Karpas-422 (cell line): Measurements from ENCODE around the gene SLC2A5. TPM values are rescaled to one million over a fixed set of nuclear protein-coding genes. Genes with fewer than 3 reads are reported as not detected.
"Not testable (repeated sequence)": the region's sequence is repeated elsewhere in the genome, so short reads cannot be mapped to it uniquely, and the experiment has no call there.

Source experiments
- DNase-seq: peaks from one replicate; pipeline ENCODE4 v3.0.0-alpha.2; 2015
- H2AFZ ChIP-seq: fragments of 200-600 bp; sonication (generic); 2 replicates; pipeline ENCODE4 v1.6.1; 2014; ENCODE audit warnings: antibody characterized with exemption, low read length, mixed read lengths
- H3K27ac ChIP-seq: fragments of 200-600 bp; sonication (generic); 2 replicates; pipeline ENCODE4 v1.5.1; 2014; ENCODE audit warnings: mild to moderate bottlenecking, low read length, moderate library complexity
- H3K27me3 ChIP-seq: fragments of 200-600 bp; sonication (generic); 2 replicates; pipeline ENCODE4 v1.6.1; 2014; ENCODE audit warnings: low read length, mixed read lengths
- H3K36me3 ChIP-seq: fragments of 200-600 bp; sonication (generic); 2 replicates; pipeline ENCODE4 v1.6.1; 2014; ENCODE audit warnings: low read length, mixed read lengths; ENCODE audit not compliant: insufficient read depth
- H3K4me1 ChIP-seq: fragments of 200-600 bp; sonication (generic); 2 replicates; pipeline ENCODE4 v1.6.1; 2014; ENCODE audit warnings: mild to moderate bottlenecking, low read length, mixed read lengths
- H3K4me2 ChIP-seq: fragments of 200-600 bp; sonication (generic); 2 replicates; pipeline ENCODE4 v1.6.1; 2014; ENCODE audit warnings: low read length, low read depth, mild to moderate bottlenecking; ENCODE audit not compliant: poor library complexity, severe bottlenecking
- H3K4me3 ChIP-seq: fragments of 200-600 bp; sonication (generic); 2 replicates; pipeline ENCODE4 v1.5.1; 2014; ENCODE audit warnings: mild to moderate bottlenecking, antibody characterized with exemption, low read length, mixed read lengths
- H3K79me2 ChIP-seq: fragments of 200-600 bp; sonication (generic); 2 replicates; pipeline ENCODE4 v1.6.1; 2014; ENCODE audit warnings: mild to moderate bottlenecking, low read length, mixed read lengths
- H3K9ac ChIP-seq: fragments of 200-600 bp; sonication (generic); 2 replicates; pipeline ENCODE4 v1.6.0; 2014; ENCODE audit warnings: low read length
- H3K9me2 ChIP-seq: fragments of 200-600 bp; sonication (generic), shearing (Covaris generic); replicated peaks from 2 replicates; pipeline ENCODE4 v1.6.0; 2014; ENCODE audit warnings: mild to moderate bottlenecking, low read length, moderate library complexity; ENCODE audit not compliant: insufficient read depth
- H3K9me3 ChIP-seq: fragments of 300-700, 200-600 bp; sonication (generic); 2 replicates; pipeline ENCODE4 v1.6.1; 2014; ENCODE audit warnings: low read length, mixed read lengths
- H4K20me1 ChIP-seq: fragments of 200-600 bp; sonication (generic); 2 replicates; pipeline ENCODE4 v1.6.1; 2014; ENCODE audit warnings: mild to moderate bottlenecking, antibody characterized with exemption, low read length, low read depth; ENCODE audit not compliant: insufficient read depth
- total RNA-seq: library from RNA; depleted of rRNA; stranded (reverse); fragments of >200 nt; shearing (Covaris generic); gene quantifications from 2 replicates; pipeline ENCODE4 v1.2.3, GENCODE V29; 2014; ENCODE audit warnings: low replicate concordance

SLC2A5 gene
- total RNA-seq, 1 experiment from 2014 or later = 0.22 TPM

GRCh38 chr1:9006956-9007615 lies 62.3 kb downstream of the SLC2A5 start:
- Histone ChIP-seq H3K9ac (no peak overlapping the region), H3K4me1 (peaks cover 21% of the 10 kb centered on the region)

DNA sequence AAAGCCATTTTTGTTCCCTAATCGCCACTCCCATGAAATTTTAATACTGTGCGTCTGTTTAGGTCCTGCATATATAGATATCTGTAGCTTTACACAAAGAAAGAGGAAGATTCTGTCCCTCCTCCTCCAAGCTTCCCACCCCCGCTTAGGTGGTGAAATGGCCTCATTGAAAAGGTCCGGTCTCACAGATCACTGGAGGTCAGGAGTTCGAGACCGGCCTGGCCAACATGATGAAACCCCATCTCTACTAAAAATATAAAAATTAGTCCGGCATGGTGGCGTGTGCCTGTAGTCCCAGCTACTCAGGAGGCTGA lies 64.1 kb downstream of the SLC2A5 start:
- no peak overlapping the region for H3K4me2 ChIP-seq

More at GRCh38 chr1:9006956-9007615, 62.3 kb downstream of the SLC2A5 start:
- no peaks in the 10 kb centered on the region for H3K79me2 ChIP-seq
- H3K9me2 ChIP-seq = no peaks in the 10 kb centered on the region
- no peak overlapping the region for H2AFZ ChIP-seq
- no peaks in the 10 kb centered on the region for H3K36me3 ChIP-seq
- H3K27ac ChIP-seq = no peak overlapping the region
- peaks cover 5% of the 10 kb centered on the region; the same call in 1 of the 2 replicates for H4K20me1 ChIP-seq
- DNase-seq = no peak
- no peaks in the 10 kb centered on the region for H3K27me3 ChIP-seq
- no peaks in the 10 kb centered on the region for H3K9me3 ChIP-seq
- H3K4me3 ChIP-seq = no peak overlapping the region
- H3K4me2 ChIP-seq = no peak overlapping the region

DNA sequence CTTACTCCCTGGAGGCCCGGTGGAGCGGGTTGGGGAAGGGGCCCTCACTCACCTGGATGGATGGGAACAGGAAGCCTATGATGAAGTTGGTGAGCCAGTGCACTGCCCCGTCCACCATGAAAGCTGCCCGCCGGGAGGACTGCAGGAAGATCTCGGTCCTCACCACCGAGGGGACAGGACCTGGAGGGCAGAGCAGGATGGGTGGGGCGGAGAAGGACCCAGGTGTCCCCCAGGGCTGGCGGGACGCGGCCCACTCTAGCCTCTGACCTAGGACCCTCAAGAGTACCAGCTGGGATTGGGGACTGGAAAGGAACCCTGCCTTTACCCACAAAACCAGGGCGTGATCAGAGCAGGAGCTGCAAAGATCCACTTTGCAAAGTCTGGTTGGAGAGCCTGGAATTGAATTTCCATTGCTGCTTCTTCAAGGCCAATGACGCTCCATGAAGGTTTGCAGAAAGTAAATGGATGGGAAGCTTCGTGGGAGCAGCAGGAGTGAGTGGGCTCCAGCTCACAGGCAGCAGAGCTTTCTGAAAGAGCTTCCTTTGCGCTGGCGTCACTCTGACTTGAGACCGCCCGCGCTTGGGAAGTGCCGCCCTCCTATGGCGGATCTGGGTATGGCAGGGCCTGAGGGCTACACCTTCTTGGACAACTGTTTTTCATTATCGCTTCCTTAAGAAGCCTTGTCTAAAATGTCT lies 64.6 kb downstream of the SLC2A5 start:
- no peak overlapping the region for H2AFZ ChIP-seq
- peaks cover 18% of the 10 kb centered on the region for H3K4me1 ChIP-seq
- H3K79me2 ChIP-seq = no peaks in the 10 kb centered on the region
- no peaks in the 10 kb centered on the region for H3K9me3 ChIP-seq
- no peaks in the 10 kb centered on the region for H3K36me3 ChIP-seq
- peak; percentile 89 for DNase-seq
- H4K20me1 ChIP-seq = peaks cover 5% of the 10 kb centered on the region; the same call in 1 of the 2 replicates
- H3K27ac ChIP-seq = no peak overlapping the region
- no peaks in the 10 kb centered on the region for H3K27me3 ChIP-seq
- H3K9me2 ChIP-seq = no peaks in the 10 kb centered on the region
- H3K4me3 ChIP-seq = no peak overlapping the region
- H3K4me2 ChIP-seq = no peak overlapping the region
- no peak overlapping the region for H3K9ac ChIP-seq

More for the DNA sequence above, 64.1 kb downstream of the SLC2A5 start:
- Histone ChIP-seq H3K9me2 (no peaks in the 10 kb centered on the region), H4K20me1 (peaks cover 5% of the 10 kb centered on the region; the same call in 1 of the 2 replicates), H3K9ac (no peak overlapping the region), H2AFZ (no peak overlapping the region), H3K4me3 (no peak overlapping the region), H3K79me2 (no peaks in the 10 kb centered on the region), H3K27me3 (no peaks in the 10 kb centered on the region), H3K9me3 (no peaks in the 10 kb centered on the region), H3K4me1 (peaks cover 21% of the 10 kb centered on the region), H3K27ac (no peak overlapping the region), H3K36me3 (no peaks in the 10 kb centered on the region)
- no peak for DNase-seq

- Histone ChIP-seq H3K36me3 (no peaks in the 10 kb centered on the region), H2AFZ (no peak overlapping the region), H3K4me3 (no peak overlapping the region), H3K4me1 (peaks cover 12% of the 10 kb centered on the region), H3K27ac (no peak overlapping the region), H3K4me2 (no peak overlapping the region), H3K9me3 (no peaks in the 10 kb centered on the region), H3K9ac (no peak overlapping the region), H3K79me2 (no peaks in the 10 kb centered on the region), H4K20me1 (0 out of 2 replicates have a peak, but pooled peaks cover 5% of the 10 kb centered on the region), H3K9me2 (no peaks in the 10 kb centered on the region), H3K27me3 (no peaks in the 10 kb centered on the region)
- DNase-seq = peak; percentile 29
Observed at GRCh38 chr1:9004031-9004699, 65.3 kb downstream of the SLC2A5 start.

- H3K4me2 ChIP-seq, H3K79me2 ChIP-seq, H3K27ac ChIP-seq, H3K9ac ChIP-seq, H3K4me1 ChIP-seq, H2AFZ ChIP-seq, H3K9me3 ChIP-seq, DNase-seq, H3K27me3 ChIP-seq, H4K20me1 ChIP-seq, H3K9me2 ChIP-seq, H3K36me3 ChIP-seq, H3K4me3 ChIP-seq: not testable (repeated sequence)
Observed at GRCh38 chr1:9002215-9002560, 67.2 kb downstream of the SLC2A5 start.

GRCh38 chr1:9001534-9002214 lies 67.8 kb downstream of the SLC2A5 start:
- not testable (repeated sequence) for H3K4me3 ChIP-seq, H4K20me1 ChIP-seq, H3K79me2 ChIP-seq, DNase-seq, H3K36me3 ChIP-seq, H3K4me2 ChIP-seq, H3K9me2 ChIP-seq, H3K27me3 ChIP-seq, H3K27ac ChIP-seq, H3K9ac ChIP-seq, H2AFZ ChIP-seq, H3K9me3 ChIP-seq, H3K4me1 ChIP-seq

DNA sequence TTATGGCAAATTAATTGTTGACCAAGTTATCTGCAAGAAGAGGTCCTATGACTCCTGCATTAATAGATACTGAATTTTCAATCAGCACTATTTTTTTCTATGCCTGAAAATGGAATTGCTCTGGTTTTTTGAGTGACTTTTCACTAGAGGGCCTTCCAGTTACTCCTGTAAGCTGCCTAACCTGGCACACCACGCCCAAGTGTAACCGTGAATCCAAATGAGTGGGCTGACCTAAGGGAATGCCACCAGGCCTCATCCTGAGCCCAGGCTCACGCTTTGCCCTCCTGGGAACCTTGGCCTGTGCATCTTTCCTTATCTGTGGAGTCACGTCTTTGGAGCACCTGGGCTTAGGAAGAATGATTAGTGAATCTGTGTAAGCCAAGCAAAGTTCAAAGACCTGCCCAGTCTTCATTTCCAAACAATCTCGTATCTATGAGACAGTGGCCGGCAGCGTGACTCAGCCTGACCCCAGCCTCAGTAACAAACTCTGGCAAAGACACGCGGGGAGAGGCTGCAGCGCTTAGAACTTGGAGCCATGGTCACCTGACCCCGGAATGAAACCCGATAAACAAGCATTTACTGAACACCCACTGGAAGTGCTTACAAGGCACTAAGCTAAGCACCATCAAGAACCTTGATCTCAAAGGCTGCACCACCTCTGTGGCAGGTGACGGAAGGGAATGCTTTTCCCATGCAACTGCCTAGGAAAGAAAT lies 75.3 kb downstream of the SLC2A5 start:
- not testable (repeated sequence) for H3K79me2 ChIP-seq, H3K27me3 ChIP-seq, H3K27ac ChIP-seq, H4K20me1 ChIP-seq, H3K9me2 ChIP-seq, H3K4me2 ChIP-seq, H3K36me3 ChIP-seq, H3K4me1 ChIP-seq, H3K9me3 ChIP-seq, H2AFZ ChIP-seq, H3K4me3 ChIP-seq, H3K9ac ChIP-seq
- peak; percentile 6 for DNase-seq
